NCI-H510A treated with DMSO at 0.1 percent for 48 hours (cell line): ENCODE data around the gene MCC.

Experiments used
- DNase-seq: peaks from one replicate; lab custom pipeline; 2025; lab: John Stamatoyannopoulos, UW

Gene MCC

DNA sequence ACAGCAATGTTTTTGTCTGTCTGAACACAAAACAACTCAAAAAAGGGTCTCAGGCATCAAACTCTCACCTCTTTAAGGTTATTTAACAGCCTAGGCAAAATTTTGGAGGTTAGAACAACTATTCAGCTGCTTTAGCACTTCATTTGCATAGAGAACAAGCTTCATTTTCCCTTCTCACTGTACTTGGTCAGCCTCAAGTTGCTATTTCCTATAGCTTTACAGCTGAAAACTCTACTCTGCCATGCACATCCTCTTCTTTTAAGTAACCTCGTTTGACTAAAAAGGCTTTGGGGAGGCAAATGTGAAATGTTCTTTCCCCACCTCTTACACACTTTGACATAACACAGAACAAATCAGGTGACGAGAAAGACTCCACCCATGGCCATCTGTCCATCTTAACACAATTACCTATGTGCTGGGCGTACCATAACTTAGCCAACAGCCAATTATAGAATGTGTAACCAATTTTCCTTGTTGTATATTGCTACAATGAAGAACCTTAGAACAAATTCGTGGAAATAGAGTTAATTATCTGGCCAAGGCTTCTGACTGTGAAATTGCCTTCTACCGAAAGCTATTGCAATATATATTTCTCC, 315.9 kb downstream of the MCC start:
- no peak for DNase-seq

DNA sequence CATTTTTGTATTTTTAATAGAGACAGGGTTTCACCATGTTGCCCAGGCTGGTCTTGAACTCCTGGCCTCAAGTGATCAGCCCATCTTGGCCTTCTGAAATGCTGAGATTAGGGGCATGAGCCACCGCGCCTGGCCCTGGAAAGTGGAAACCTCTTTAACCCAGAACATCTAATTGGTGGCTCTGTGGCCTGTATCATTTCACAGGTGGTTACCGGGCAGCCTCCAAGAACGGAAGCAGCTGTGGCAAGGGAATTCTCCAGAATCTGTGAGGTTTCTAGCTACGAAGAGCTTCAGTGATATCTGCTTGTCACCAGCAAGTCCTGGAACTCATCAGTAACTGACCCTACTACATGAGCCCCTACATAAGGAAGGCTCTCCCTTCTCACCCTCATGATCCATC, 316.7 kb downstream of the MCC start:
- no peak for DNase-seq

DNA sequence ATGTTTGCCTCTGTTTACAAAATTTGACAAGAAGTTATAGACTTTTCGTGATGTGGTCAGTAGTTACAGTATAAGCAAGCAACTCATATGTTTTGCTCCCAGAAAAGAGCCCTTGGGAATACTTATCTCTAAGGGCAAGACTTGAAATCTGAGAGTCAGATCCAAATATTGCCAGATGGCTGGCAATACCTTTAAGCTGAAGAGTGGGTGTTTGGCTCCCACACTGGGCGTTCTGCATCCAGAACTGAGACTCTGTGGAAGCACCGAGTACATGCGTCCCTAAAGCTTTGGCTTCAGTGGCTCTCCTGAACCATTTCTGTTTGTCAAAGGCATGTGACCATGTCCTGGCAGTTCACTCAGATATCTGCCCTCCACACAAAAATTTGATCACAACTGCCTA, 317.5 kb downstream of the MCC start:
- DNase-seq: no peak

DNA sequence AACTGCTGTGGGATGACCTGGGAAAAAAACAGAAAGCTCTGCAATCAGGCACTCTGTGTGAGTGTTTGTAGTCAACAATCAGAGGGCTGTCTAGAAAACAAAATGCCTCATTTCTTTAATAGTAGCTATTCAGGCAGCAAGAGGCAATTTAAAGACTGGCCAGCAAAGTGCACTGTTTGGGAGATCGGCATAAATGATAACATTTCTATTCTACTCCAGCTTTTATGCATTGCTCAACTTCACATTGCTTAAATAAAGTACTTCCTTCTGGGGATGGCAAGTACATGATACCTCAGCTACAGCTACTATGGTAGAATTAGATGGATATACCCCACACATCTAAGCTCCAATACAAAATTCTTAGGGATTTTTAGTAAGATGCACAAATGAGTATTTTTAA, 318.5 kb downstream of the MCC start:
- DNase-seq: no peak

DNA sequence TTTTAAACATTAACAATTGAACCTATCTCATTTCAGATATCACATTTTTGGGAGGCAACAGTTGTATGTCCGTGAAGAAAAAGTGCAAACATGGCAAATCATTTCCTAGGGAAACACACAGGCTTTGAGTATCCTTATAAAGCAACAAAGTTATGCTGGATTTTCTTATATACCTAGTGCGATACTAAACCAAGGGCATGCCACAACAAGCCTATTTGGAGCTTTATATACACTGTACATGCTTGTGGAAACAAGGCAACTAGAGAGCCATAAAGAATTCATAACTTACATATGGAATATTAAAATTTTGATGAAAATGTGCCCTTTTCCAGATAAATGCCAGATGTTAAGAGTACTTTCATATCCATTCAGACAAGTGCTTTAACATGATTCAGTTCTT, 320.3 kb downstream of the MCC start:
- DNase-seq: no peak

DNA sequence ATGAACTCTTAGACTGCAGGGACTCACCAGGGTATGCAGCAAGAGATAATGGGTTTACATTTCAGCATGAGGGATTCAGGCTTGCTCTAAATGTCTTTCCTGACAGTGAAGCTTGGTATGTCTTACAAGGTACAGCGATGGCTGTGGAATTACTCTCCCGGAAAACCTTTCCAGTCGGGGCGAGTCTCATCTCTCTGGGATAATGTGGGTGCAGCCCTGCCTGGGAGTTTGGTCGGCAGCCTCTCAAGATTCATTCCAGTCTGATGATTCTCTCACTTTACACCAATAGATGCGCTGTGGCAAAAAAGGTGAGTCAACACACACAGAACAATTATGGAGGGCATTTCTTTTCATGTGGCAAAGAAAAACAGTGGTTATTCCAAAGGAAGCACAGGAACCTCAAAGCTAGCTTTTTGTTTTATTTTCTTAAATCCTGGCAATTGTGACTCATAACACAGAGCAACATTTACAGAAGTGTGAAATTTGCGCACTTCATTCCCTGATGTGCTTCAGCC, 321.3 kb downstream of the MCC start:
- DNase-seq: no peak

DNA sequence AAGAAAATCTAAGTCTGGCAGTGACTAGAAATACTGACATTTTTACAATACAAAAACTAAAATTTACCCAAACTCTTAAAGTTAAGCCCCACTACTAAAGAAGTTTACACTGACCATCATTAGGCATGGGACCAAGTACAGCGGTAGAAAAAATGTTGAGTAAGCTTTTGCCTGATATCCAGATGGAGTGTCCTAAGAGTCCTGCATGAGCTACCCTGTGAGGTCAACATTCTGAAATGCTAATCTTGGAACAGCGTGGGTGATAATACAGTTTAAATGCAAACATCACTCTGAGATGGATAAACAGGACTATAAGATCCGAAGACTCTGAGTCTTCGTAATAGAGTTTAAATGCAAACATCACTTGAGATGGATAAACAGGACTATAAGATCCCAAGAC, 322.0 kb downstream of the MCC start:
- no peak for DNase-seq

DNA sequence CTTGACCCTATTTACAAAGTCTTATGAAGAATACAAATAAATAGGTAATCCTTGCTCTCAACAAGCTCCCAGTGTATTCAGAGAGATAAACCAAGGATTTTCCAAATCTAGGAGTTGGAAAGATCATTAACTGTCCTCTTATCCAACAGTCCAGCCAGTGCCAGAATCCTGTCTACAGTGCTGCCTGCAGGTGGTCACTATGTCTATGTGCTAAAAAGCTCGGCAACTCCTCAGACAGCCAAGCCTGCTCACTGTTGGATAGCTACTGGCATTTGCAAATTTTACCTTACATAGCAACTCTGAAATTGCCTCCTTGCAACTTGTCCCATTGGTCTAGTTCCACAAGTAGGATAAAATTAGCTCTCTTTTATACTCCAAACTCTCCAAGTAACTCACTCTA, 324.2 kb downstream of the MCC start:
- no peak for DNase-seq

DNA sequence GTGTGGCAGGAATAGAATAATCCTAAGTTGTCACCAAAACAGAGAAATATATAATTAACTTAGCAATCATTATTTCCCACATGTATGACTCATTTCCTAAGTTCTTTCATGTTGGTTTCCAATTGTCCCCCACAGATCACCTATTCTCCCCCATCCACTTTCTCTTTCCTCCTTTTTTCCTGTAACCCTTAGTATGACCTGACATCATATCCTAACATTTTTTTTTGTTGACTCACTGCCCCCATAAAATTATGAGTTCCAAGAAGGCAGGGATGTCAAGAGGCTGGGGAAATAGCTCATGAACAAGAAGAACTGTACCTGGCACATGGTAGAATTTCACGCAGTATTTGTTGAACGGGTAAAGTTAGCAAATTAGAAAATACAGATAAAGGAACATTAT, 324.9 kb downstream of the MCC start:
- no peak for DNase-seq

DNA sequence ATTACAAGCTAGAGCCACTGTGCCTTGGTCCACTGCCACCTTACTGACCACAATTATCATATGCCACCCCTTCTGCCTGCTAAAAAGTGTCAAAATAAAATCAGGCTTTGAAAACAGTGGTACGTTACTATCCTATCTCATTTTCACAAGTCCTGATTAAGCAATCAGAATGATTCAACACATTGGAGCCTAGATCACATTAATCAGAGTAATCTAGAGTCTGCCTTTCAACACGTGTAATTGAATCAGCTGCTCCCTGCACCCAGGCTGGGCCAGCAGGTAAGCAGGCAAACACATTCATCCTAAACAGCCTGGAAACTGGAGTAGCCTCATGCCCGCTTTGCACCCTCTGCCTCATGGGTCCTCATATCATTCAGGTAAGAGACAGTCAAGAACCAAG, 325.5 kb downstream of the MCC start:
- DNase-seq: no peak

DNA sequence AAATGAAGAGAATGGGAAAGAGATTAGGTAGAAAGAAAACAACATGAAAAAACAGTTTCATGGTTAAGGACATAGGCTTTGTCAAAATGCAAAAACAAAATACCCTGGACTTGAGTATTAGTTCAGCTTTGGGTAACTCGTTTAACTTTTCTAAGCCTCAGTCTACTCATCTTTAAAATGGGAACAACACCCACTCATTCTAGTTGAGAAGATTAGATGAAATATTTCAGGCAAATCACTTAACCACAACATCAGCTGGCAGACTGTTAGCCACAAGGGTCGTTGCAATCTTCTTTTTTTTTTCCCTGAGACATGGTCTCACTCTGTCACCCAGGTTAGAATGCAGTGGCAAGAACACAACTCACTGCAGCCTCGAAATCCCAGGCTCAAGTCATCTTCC, 326.0 kb downstream of the MCC start:
- DNase-seq: no peak

DNA sequence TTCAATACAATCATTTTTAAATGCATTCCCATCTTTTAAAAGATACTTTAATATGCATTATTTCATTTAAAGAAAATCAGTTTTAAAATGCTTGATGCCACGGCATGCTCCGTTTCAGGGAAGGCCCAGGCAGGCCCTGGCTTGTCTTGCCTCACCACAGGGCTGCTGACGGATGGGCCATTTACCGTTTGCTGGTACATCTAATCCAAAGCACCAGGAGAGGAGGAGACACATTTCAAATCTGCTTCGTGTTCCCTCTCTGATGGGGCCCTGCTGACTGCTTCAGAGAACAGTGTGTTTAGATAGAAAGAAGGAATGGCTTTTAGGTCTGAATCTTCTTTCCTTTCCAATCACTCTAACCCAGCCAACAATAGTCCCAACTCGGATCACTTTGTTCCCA, 326.4 kb downstream of the MCC start:
- DNase-seq: no peak

DNA sequence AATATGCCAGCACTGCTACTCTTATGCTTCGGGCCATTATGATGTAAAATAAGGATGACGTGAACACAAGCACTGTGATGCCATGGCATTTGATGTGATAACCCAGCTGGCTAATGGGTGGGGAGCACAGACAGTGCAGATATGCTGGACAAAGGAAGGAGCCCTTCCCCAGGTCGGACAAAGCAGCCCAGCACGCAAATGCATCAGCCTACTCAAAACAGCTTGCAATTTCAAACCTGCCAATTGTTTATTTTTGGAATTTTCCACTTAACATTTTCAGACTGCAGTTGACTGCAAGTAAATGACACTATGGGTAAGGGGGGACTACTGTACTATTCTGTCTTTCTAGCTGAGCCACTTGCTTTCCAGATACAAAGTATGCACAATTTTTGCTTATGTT, 330.4 kb downstream of the MCC start:
- DNase-seq: no peak

DNA sequence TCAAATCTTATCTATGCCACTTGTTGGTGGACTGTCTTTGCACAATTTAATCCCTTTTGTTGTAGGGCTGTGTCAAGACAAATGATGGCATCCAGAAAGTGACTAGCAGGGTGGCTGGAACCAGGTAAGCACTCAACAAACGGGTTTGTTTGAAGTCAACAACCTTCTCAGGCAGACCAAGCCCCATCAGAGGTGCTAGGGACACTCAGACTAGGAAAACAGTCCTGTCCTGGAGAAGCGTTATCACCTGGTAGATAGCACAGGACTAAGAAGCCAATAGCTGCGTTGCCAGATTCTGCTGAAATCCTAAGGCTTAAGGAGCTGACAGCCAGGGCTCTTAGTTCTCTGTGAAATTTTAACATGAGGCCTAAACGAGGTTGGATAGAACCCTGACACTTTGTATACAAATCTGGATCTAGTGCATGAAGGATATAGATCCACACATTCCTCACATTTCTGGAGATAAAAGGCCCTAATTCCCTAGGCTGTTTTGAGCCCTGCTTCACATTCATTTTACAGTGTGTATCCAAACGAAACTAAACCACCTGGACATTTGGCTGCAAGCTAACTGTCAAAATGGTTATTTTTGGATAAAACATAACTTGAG, 331.9 kb downstream of the MCC start:
- DNase-seq: no peak

DNA sequence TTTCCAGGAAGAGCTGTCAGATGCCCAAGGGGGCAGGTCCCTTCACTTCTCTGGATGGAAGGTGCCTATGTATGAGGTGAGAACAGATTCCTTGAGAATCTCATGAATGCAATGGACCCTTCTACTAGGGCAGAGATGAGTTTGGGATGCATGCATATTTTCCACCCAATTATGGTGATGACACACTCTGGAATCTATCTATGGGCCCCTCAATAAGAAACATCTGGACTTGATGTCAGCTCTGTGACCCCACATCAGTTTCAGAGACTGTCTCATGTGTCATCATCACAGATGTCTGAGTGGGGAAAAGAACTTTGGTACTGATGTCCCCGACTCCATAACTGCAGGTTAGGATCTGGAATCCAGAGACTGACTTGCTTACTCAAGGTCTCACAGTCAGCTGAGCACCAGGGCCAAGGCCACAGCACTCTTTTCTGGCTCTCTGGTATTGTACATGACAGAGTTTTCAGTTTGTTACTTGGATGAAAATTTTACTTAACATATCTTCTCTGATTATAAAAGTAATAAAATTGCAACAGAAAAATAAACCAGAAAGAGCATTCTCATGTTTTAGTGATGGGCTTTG, 334.6 kb downstream of the MCC start:
- DNase-seq: no peak

DNA sequence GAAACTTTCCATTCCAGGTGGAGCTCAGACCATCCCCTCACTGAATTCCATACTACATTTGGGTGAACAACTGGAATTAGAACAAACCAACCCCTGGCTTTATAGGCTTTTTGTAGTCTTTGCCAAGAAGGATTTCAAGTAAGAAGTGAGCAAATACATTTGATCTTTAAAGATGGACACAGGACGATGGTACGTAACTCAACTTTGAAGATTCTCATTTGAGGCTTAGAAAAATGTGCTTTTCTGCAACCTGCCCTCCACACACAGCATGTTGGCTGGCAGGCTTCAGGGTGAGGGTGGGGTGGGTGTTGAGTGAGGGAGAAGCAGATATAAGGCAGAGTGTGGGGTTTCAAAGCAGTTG, 335.9 kb downstream of the MCC start:
- DNase-seq: no peak

DNA sequence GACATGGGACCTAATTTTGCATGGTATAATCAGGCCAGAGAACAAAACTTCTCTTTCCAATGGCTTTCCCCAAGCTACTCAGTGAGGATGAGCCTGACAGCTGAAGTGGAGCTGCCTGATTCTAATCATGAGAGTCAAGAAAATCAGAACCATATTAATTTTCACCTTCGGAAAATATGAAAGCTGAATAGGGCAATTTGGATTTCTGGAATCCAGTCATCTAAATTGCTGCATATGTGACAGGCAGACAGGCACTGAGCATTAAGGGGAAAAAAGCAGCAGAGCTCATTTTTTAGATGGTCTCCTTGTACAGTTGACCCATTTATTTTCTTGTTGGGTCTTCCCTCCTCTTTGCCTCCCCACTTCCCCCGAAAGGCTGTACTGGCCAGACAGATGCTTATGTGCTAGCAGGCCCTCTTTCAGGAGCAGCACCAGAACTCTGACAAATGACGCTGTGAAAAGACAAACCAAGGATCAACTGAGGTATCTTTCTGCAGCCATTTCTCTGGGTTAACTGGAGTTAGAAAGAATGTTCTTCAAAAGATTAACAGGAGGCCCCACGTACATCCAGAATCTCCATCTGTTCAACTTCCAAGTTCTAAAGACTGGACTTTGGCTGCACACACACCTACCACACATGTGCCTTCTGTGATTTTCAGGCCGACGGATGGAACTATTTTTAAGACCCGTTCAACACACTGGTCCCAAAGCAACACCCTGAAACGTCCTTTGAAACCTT, 336.4 kb downstream of the MCC start:
- DNase-seq: no peak

DNA sequence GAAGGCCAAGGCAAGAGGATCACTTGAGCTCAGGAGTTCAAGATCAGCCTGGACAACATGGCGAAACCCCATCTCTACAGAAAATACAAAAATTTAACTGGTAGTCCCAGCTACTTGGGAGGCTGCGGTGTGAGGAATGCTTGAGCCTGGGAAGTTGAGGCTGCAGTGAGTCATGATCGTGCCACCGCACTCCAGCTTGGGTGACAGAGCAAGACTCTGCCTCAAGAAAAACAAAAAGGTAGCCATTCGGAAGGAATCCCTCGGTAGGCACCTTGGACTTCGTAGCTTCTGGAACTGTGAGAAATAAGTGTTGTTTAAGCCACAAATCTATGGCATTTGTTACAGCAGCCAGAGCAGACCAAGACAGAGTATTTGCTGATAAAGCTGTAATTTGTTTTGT, 337.4 kb downstream of the MCC start:
- no peak for DNase-seq

DNA sequence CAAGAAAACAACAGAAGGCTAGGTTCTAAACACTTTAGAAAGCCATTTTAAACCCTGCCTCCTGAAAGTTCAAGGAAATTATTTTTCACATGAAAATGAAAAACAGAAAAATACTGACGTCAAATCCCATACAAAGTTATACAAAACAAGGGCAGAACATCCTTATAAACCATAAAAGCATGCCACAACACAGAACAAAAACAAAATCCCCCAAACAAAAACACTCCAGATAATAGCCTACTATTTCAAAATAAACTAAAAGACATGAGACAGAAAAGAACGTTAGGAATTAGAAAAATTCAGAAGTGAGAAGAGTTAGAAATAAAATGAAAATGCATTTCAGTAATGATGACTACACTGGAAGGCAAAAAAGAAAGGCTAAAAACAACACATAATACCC, 338.0 kb downstream of the MCC start:
- DNase-seq: no peak

DNA sequence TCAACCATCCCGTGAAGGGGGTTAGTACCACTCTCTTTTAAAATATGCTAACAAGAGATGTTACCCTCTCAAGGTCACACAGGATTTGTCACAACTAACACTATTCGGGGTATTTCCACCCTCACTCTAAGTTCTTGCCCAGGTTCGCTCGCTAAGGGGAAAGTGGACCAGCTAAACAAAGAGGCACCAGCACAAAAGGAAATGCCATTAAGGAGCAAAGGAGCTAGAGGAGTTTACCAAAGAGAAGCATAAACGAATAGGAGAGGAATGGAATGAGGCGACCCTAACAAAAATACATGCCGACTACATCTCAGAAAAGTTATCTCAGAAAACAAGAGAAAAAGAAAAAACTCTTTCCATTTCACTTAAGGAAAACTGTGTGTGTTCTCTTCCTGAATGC, 340.7 kb downstream of the MCC start:
- DNase-seq: no peak

DNA sequence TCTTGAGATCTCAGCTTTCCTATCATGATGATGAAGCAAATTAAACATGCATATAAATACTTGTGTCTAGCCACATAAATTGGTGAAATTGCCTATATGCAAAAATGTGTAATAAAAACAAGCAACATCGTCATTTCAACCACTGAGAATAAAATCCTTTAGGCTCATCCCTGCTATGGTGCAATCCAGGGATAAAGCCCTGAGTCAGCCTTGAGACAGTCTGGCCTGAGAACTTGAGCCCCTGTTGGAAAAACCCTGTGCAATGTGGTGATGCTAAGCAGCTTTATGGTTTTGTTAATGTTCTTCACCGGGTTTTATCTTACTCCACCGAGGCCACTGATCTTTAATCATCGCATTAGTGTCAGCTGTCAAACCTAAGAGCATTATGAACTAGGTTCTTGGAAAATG, 341.1 kb downstream of the MCC start:
- no peak for DNase-seq

DNA sequence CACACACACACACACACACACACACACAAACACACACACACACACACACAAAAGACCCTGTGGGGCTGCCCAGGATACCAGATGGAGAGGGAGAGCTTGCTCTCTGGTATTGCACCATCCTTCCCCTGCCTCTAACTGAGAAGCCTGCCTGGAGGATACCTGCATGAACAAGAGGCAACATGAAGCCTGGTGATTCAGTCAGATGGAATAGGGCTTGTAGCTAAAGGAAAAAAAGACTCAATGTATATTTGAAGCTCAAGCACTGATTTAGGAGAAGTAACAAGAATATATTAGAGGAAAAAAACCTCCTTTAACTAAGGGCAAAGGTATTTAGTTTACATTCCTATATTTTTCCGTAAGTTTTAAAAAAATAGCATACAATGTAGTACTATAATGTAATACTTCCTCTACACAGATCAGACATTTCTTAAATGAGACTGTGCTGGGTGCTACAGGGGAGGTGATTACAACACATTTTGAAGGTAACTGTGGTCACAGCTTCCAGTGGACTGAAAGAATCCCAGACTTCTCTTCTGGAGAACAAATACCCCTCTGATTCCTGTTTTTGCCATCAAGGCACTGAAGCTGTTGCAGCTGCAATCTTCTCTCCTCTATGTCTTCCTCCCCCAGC, 342.4 kb downstream of the MCC start:
- no peak for DNase-seq

DNA sequence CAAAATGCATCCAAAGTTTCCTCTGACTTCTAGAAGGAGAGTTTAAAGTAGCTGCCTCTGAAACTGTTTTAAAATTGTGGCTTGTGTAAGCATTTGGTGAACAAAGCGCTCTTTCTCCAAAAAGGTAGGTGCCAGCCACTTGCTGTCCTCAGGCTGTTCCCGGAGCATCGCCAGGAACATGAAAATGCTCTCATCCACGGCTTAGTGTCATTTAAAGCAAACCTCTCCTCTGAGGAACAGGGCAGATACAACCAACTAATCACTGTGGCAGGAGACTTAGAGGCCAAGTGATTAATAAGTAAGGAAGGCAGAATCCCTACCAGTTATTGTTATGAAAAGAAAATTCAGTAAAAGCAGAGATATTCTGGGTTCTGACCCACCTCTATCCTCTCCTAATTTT, 346.1 kb downstream of the MCC start:
- no peak for DNase-seq
